Stimulated activated CD4-positive, alpha-beta T cell treated with anti-CD3 and anti-CD28 coated beads, TNF-alpha, amount 100 ng/mL, for 1 hour (primary cell): ENCODE data around the gene DDX5.
"Not testable (repeated sequence)": the region's sequence is repeated elsewhere in the genome, so short reads cannot be mapped to it uniquely, and the experiment has no call there.

Experiments
- DNase-seq, 3 donors: peaks; one replicate each; pipeline ENCODE4 v3.0.0-alpha.2; 2020; ENCODE audit warnings: low read depth in 3 of 3, low spot score in 1 of 3

The DDX5 gene

GRCh38 chr17:64508683-64509082 lies 2.6 kb upstream of the DDX5 start:
- DNase-seq: no peak

DNA sequence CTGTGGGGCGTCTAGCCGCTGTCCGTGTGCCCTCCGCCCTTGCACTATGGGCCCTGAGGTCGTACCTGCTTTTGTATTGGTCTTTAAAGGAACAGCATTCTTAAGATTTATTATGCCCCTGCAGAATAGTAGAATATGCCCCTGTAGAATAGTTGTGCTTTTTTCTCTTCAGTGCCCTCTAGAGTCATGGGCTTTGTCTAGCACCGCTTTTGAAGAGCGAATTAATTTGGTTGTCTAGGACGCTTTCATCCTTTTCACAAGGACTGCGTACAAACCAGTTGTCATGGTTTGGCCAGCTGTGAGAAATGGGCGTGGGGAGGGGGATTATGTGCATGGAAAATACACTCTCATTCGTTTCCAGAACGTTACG lies 1.3 kb upstream of the DDX5 start:
- DNase-seq: no peak

DNA sequence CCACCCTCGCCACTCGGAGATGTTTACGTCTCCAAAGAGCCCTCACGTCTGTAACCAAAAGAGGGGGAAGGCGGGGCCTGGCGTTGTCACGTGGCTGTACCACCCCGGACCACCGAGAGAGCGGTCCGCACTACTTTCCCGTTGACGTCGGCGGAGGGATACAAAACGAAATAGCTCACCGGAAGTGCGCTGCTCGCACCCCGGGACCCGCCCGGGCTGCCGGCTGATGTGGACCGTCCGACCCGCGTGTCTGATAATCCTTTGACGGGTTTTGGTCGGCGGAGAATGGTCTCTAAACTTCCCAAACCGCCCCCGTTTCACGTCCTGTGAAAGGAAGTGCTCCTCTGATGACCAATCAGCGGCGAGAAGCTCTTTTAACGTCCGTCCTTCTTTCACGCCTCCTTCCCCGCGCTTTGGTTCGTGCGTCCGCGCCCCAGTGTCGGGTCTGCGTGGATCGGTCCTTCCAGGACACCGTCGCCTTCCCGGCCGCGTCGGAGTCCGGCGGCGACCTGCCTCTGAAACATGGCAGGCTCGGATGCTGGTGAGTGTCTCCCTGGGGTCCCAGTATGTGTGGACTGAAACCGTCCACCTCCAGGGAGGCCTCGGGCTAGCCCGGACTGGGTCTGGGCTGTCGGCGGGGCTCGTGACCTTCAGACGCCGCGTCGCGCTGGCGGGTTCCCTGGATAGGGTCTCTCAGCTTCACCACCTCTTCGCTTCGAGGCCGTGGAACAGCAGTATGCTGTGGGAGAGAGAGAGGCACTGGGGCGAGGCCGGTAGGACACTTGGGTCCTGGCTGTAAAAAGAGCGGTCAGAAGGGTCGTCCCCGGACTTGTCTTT lies 705 bp upstream of the DDX5 start, which contains the start of gene CEP95:
Gene CEP95, plus strand, starts transcription at position 402 of the 837 bp plus-strand sequence. Its CDS starts 121 bp downstream, at position 523.
- DNase-seq: peak; percentile 86 to 94 (median 86)

DNA sequence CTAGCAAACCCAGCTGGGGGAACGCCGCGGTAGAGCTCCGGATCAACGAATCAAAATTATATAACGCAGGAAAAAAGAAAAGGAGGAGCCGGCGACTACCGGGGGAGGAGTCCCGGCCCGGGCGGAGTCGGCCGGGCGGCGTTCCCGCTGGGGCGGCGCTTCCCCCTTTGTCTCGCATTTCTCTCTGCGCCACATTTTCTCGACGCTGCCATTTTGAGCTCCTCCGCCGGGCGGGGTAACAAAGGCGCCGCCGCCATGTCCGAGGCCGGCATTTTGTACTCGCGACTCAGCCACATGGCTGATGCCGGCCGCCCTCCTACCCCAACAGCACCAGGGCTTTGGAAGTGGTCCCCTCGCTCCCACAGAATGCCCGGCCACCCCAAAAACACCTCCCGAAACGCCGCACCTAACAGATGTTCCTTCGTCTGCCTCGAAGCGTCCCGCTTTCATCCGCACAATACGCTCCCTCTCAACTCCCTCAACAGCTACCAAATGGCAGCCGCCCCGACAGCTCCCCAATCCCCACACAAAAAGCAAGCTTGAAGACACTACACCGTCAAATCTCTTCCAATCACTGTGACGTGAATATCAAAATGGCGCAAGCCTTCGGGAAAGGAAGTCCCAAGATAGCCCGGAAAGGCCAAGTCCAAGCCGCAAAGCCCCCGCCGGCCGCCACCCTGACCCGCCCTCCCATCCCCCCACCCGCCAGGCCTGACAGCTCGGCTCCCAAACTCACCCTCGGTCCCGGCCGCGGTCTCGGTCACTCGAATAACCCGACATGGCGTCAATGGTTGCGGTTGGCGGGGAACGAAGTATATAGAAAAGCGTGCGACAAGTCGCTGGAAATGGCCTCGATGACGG lies 519 bp downstream of the DDX5 start:
- peak; percentile 69 to 75 (median 70) for DNase-seq

GRCh38 chr17:64504769-64505339 lies 1.2 kb downstream of the DDX5 start:
- no peak for DNase-seq

- no peak for DNase-seq
Observed at GRCh38 chr17:64503821-64504768, 2.0 kb downstream of the DDX5 start.

DNA sequence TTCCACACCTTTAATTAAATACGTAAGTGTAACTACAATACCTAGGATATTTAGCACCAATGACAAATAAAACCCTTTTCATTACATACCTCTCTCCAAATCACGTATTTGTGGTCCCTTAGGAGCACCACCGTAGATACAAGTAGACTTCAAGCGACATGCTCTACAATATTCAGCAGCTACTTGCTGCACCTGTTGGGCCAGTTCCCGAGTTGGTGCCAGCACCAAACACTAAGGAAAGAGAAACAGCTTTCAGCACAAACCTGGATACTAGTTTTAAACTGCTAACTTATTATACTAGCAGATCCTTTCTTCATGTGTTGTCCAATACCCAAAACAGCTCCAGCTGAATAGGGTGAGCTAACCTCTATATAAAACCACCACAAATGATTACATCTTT lies 2.7 kb downstream of the DDX5 start:
- no peak for DNase-seq

DNA sequence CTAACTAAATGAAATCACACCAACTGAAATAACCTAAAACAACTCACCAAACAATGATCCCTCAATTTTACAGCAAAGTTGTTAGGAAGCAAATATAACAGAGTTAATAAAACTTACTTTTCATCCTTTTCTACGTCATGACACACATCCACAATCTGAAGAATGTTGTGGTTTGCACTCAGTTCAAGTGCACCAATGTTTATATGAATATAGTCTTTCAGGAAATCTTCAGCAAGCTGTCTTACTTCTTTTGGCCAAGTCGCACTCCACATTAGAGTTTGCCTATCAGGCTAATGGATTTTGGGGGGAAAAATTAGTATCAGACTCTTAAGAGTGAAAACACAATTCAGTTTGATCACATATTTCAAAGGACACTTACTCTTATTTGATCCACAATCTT lies 3.3 kb downstream of the DDX5 start:
- no peak for DNase-seq

GRCh38 chr17:64502021-64502420 lies 4.1 kb downstream of the DDX5 start:
- no peak for DNase-seq

DNA sequence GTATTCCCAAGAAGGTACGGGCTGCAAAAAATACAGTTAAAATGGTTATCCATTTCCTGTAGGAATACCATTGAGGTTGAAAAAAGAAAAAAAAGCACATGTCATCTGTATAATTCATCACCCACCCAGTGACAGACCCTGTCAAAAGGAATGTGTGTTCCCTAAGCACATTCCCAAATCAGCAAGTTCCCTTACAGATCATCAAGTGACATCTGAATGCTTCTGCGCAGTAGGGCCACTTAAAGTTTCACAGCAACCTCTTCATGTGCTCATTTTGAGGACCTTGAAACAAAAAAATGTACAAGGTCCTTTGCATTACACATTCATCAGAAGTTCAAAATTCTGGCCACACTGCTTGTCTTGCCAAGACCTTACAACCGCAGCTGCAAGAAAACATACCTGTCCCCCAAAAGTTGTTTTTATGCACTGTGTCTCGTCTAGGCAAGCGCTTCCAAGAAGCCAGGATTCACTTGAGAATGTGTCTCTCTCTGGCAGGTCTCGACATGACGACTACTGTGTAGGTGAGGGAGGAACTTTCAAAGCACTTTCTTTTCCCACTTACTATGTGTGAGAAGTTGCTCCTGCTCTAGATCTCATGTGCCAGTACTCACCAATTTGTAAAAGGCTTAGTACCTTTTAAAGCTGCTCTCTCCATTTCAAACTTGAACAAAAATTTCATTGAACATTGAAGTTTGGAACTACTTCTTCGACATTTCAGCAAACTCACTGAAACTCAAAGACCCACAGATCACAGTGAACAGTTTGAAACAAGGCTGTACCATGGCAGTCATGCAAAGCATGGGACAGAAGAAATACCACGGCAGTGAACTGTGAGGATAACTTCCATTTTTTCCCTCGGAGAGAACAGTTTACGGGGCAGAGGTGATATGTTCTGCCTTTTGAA lies 5.0 kb downstream of the DDX5 start:
- DNase-seq: no peak

DNA sequence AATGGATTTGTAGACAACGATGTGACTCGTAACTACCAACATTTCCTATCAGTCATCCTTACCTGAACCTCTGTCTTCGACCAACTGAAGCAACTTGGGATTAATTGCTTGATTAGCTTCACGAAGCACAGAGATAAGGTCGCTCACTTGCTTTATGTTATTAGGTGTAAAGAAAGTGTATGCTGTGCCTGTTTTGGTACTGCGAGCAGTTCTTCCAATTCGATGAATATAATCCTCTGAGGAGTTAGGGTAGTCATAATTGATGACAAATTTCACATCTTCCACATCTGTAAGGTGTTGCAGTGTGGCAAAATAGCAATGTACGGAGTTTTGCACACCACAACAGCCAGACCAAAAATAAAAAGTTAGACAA lies 5.6 kb downstream of the DDX5 start:
- DNase-seq: no peak

DNA sequence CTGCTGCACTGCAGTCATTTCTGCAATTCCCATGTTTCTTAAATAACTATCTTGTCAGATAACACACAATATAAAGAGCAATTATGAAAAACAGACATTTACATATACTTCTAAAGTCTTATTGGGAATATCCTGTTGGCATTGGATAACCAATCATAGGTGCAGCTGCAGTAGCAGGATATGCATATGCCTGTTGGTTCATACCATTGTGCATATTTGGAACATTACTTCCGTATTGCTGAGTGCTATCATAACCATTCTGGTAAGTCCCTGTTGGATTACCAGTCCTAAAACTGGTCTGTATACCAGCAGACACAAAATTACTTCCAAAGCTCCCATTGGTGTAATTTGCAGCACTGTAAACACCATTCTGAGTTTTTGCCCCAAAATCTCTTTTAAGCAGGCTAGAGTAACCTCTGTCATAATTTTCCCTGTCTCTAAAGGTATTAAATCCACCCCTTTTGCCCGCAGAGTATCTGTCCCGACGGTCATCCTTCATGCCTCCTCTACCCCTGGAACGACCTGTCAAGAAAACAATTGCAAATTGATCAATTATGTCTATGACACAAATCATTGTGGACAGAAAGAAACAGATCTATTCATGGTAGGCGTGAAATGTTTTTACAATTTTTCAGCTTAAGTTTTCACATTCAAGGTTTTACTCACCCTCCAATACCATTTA lies 6.1 kb downstream of the DDX5 start:
- DNase-seq: no peak

DNA sequence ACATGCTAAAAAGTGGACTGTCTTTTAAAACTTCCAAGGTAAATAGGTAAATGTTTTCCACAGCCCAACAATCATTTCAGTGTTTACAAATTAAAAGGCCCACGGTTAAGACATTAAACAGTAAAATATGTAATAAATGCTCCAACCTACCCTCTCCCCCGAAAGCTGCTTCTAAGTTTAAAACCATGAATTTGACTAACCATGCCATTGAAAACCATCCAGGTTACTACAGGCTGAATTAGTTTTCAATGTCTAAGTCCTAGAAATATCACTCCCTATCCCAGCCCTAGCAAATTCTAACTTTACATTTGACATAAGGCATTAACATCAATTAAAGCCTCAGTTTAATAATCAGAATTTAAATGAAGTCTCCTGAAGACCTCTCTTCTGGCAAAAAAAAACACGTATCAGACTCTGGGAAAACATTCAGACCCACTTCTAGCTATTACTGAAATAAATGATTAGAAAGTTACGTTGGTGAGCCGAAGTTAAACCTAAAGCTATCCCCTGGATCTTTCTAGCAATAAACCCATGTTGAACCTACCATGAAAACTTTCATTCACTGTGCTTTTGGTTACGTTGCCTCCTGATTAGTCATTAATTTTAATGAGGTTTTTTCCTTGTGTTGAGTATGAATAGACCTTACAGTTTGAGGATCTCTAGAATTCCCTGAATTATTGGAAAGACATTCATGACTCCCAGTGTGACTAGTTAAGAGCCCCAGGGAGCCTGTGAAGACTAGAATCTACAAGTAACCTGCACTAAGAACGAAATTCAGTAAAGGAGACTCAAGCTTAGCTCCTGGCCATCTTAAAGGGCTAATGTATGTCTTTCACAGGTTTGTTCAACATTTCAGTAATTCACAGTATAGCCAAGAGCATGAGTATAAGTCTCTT lies 7.5 kb downstream of the DDX5 start:
- no peak for DNase-seq

DNA sequence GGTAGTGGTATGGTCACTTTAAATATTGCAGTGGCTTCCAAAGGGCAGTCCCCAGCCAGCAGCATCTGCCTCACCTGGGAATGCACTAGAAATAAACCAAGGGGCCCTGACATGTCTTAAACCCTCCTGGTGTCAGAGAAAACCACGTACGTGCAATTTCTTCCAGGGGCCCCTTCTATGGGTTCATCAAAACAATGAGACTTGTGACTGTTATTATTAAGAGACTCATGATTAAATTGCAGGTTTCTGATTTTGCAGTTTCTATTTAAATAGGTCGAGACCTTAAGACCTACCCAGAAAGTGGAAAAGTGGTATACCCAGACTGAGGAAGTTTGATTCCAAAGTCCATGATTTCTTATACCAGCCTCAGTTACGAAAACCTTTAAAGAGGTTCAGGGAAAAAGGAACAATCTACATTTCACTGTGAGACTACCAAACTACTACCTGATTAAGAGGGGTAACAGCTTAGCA lies 8.5 kb downstream of the DDX5 start:
- DNase-seq: no peak

DNA sequence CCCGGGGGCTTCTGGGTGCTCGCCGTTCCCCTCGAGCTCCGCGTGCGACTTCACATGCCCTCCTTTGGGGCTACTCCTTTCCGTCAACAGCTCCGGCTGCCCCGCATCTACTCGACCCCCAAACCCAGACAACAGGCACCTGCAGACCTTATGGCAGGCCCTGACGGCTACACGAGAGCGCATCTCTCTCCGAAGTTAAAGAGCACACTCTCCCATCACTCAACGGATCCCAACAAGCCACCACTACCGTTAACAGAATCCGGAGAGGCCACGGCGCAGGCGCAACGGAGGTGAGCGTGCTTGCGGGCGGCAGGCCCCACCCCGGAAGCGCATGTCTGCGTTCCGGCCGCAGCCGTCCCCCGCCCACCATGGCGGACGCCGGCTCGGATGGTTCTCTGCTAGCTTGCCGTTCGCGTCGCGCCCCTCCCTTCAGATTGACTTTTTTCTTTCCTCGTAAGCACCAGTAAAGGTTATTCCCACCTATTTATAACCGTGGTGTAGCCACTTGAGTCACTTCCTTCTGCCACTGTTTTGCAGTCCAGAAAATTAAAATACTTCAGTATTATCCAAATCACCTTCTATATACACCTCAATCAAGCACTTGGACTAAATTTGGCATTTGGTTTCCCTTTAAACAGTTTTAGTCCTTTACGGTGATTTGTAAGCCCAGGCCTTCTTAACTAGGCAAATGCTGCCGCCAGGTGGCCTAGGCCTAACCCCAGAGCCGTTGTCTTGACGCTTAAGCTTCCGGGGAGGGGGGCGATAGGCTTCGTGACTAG lies 9.1 kb downstream of the DDX5 start, which contains the start of gene POLG2:
Gene POLG2, minus strand, starts transcription at position 269 of the 779 bp plus-strand sequence. Its CDS starts 86 bp downstream, at position 183.
- peak; percentile 88 to 91 (median 89) for DNase-seq

DNA sequence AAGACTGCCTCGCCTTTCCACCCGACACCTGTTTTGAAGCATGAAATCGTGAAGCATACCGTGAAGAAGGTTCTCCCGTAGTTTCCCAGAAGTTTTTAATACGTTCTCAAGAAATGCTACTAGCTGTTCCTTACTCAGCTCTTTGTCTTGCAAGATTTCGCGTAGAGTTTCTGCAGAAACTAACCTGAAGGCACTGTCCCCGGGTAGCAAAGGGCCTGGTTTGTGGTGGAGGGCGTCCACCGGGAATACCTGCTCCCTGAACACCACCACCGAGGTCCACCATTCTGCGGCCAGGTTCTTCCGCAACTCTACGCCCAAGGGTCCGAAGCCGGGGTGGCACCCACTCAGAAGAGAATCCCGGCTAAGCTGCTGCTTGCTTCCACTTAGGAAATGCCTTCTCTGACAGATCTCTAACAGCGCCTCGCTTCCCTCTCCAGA lies 9.7 kb downstream of the DDX5 start:
- DNase-seq: no peak

GRCh38 chr17:64495300-64495699 lies 10.8 kb downstream of the DDX5 start:
- DNase-seq: not testable (repeated sequence)
